ENCODE data around the gene PLEKHA8. TPM values are rescaled to one million over a fixed set of nuclear protein-coding genes. Genes with fewer than 3 reads are reported as not detected.
A peak's percentile ranks its signal among the peaks of the same experiment; 100 is the strongest.

Gene PLEKHA8
- total RNA-seq, 1 donor from 2014 or later, result 20.3 TPM

DNA sequence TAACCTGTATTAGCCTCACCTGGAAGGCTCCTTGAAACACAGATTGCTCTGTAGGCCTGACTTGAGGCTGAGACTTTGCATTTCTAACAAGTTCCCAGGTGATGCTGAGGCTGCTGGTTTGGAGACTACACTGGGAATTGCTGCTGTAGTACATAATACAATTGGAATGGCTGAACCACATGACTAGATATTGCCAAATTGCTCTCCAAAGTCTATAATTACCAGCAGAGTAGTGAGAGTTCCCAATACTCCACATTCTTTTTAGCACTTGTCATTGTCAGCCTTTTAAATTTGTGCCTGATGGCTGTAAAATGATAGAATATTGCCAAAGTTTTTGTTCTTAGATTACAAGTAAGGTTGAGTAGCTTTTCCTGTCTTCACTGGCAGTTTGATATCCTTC lies 39.9 kb downstream of the PLEKHA8 start:
- H3K4me3 Mint-ChIP-seq (ENCODE audit: unreplicated experiment), result no peak overlapping the region
- H3K27ac Mint-ChIP-seq (ENCODE audit: unreplicated experiment), result peak overlapping the region; percentile 79
- H3K36me3 Mint-ChIP-seq (ENCODE audit: low read depth), result peaks cover 9% of the 10 kb centered on the region
- no peak for DNase-seq (ENCODE audit: low spot score)
- peaks cover 25% of the 10 kb centered on the region for H3K4me1 Mint-ChIP-seq (ENCODE audit: low read depth)
- TF ChIP-seq, protein P1, sequence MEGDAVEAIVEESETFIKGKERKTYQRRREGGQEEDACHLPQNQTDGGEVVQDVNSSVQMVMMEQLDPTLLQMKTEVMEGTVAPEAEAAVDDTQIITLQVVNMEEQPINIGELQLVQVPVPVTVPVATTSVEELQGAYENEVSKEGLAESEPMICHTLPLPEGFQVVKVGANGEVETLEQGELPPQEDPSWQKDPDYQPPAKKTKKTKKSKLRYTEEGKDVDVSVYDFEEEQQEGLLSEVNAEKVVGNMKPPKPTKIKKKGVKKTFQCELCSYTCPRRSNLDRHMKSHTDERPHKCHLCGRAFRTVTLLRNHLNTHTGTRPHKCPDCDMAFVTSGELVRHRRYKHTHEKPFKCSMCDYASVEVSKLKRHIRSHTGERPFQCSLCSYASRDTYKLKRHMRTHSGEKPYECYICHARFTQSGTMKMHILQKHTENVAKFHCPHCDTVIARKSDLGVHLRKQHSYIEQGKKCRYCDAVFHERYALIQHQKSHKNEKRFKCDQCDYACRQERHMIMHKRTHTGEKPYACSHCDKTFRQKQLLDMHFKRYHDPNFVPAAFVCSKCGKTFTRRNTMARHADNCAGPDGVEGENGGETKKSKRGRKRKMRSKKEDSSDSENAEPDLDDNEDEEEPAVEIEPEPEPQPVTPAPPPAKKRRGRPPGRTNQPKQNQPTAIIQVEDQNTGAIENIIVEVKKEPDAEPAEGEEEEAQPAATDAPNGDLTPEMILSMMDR (IDR thresholded peaks at IDR 0.05), result no peak
- no peaks in the 10 kb centered on the region for H3K27me3 Mint-ChIP-seq (ENCODE audit: low read depth)
- no peaks in the 10 kb centered on the region for H3K9me3 Mint-ChIP-seq (ENCODE audit: low read depth)

DNA sequence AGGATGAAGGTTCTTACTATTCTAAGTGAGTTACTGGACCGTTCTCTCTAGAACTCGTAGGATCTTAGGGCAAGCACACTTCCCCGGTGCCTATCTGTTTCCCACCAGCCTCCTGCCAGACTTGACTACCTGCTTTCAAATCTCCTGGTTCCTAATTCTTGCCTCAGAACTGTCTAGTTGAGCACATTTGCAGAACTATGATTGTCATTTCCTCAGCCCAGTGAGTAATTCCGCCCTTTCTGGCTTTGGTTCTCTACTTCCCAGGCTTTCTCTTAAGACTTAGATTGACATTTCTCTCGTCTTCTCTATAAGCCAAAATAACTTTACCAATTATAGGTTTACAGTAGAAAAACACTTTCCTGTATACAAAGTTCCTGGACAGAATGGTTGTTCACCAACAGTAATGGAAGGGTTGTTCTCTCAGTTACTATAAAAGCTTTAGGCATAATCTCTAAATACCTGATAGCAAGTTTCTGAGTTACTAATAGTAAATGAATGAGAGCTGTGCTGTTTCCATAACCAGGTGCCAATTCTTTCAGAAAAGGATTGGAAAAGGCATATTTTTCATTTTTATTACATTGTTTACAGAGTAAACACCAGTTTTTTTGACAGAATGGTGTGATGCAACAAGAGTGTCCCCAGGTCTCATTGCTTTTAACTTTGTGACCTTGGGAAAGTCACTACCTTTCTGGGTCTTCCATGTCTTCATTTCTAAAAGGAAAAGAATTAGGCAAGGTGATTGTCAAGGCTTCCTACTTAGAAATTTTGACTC lies 41.1 kb downstream of the PLEKHA8 start:
- TF ChIP-seq, protein P1 (IDR thresholded peaks at IDR 0.05), result no peak
- DNase-seq (ENCODE audit: low spot score), result no peak
- Mint-ChIP-seq H3K4me3 (ENCODE audit: unreplicated experiment) (no peak overlapping the region), H3K36me3 (ENCODE audit: low read depth) (peaks cover 7% of the 10 kb centered on the region), H3K27ac (ENCODE audit: unreplicated experiment) (peak overlapping the region; percentile 56), H3K27me3 (ENCODE audit: low read depth) (no peaks in the 10 kb centered on the region), H3K4me1 (ENCODE audit: low read depth) (peaks cover 27% of the 10 kb centered on the region), H3K9me3 (ENCODE audit: low read depth) (no peaks in the 10 kb centered on the region)

DNA sequence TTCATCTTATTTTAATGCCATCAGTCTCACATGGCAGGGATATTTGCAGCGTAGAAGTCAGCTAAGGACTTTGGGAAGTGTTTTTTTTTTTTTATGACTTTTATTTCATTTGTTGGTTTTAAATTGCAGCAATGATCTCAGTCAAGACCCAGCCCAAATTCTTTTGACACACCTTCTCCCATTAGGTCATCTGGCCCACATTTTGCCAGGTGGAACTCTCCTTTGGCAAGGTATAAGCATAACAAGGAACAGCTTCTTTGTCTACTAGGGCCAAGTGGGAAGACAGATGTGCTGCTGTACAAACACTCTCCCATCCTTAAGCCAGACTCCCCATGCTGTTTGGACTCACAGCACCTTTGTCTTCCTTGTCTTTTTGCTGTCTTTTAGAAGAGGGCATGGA lies 41.8 kb downstream of the PLEKHA8 start:
- H3K4me3 Mint-ChIP-seq (ENCODE audit: unreplicated experiment), result no peak overlapping the region
- TF ChIP-seq, protein P1 (IDR thresholded peaks at IDR 0.05), result no peak
- DNase-seq (ENCODE audit: low spot score), result no peak
- H3K27ac Mint-ChIP-seq (ENCODE audit: unreplicated experiment), result no peak overlapping the region
- H3K4me1 Mint-ChIP-seq (ENCODE audit: low read depth), result peaks cover 27% of the 10 kb centered on the region
- no peaks in the 10 kb centered on the region for H3K9me3 Mint-ChIP-seq (ENCODE audit: low read depth)
- H3K36me3 Mint-ChIP-seq (ENCODE audit: low read depth), result peaks cover 7% of the 10 kb centered on the region
- H3K27me3 Mint-ChIP-seq (ENCODE audit: low read depth), result no peaks in the 10 kb centered on the region

DNA sequence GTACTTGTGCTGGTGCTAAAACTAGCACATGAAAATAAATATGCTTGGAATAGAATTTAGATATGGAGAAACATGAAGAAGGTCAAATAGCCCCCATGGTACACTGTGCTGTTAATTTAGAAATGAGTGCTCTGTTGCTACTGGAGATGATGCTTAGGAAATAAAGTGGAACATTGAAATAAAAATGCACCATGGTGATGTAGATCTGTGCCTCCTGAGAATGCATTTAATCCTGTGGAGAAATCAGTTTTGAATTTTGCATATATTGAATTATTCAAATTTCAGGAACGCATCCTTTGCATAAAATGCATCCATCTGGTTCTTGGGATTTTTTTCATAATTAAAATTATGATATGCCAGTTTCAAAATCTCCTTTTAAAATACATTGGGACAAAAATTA lies 44.5 kb downstream of the PLEKHA8 start:
- TF ChIP-seq, protein P1 (IDR thresholded peaks at IDR 0.05), result no peak
- Mint-ChIP-seq H3K27me3 (ENCODE audit: low read depth) (no peaks in the 10 kb centered on the region), H3K9me3 (ENCODE audit: low read depth) (no peaks in the 10 kb centered on the region), H3K4me3 (ENCODE audit: unreplicated experiment) (no peak overlapping the region), H3K36me3 (ENCODE audit: low read depth) (peaks cover 6% of the 10 kb centered on the region), H3K27ac (ENCODE audit: unreplicated experiment) (no peak overlapping the region), H3K4me1 (ENCODE audit: low read depth) (peaks cover 25% of the 10 kb centered on the region)
- no peak for DNase-seq (ENCODE audit: low spot score)

DNA sequence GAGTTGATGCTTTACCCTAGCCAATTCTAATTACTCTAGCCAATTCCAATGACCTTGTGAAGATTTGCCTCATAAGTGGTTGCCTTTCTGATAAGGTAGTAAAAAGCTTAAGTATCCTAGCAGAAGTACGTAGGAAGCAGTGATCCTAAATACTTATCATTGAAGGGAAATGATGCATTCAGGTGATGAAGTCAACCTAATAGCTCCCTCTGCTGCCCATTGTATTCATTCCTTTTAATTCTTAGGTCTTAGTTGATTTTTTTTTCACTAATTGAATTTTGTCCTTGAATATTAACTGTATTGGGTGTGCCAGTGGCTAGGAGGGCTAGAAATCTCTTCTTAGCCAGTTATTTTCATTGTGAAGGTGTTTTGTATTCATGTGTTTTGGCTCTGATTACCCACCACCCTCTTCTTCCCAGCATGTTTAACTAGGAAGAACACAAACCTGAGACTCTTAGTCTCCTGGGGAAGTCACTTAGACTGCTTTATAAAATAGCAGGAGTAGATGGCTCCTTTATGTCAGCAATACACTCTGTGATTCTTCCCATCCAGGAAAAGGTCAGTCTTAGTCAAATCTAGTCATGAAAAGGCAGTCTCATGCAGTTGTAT lies 46.3 kb downstream of the PLEKHA8 start:
- DNase-seq (ENCODE audit: low spot score), result no peak

More for the DNA sequence above, 46.3 kb downstream of the PLEKHA8 start:
- H3K4me1 Mint-ChIP-seq (ENCODE audit: low read depth), result peaks cover 8% of the 10 kb centered on the region
- no peaks in the 10 kb centered on the region for H3K27me3 Mint-ChIP-seq (ENCODE audit: low read depth)
- TF ChIP-seq, protein P1 (IDR thresholded peaks at IDR 0.05), result peak; percentile 79
- no peaks in the 10 kb centered on the region for H3K9me3 Mint-ChIP-seq (ENCODE audit: low read depth)
- H3K4me3 Mint-ChIP-seq (ENCODE audit: unreplicated experiment), result no peak overlapping the region
- H3K27ac Mint-ChIP-seq (ENCODE audit: unreplicated experiment), result no peak overlapping the region
- H3K36me3 Mint-ChIP-seq (ENCODE audit: low read depth), result peaks cover 12% of the 10 kb centered on the region

Measured in chondrocyte (in vitro differentiated cells).